Colonic mucosa (tissue), 4 donors: Measurements from ENCODE around the gene PTPN13. TPM values are rescaled to one million over a fixed set of nuclear protein-coding genes. Genes with fewer than 3 reads are reported as not detected.

ENCODE experiments used
- DNase-seq: peaks from one replicate; pipeline ENCODE4 v3.0.0-alpha.2; 2020
- H3K27ac ChIP-seq: fragments of 200-600 bp; one replicate; pipeline ENCODE4 v1.8.0; 2021
- H3K27me3 ChIP-seq: fragments of 200-600 bp; one replicate; pipeline ENCODE4 v1.8.0; 2021
- H3K36me3 ChIP-seq: fragments of 200-600 bp; one replicate; pipeline ENCODE4 v1.8.0; 2021
- H3K4me1 ChIP-seq: fragments of 200-600 bp; one replicate; pipeline ENCODE4 v1.8.0; 2021; ENCODE audit warnings: mild to moderate bottlenecking
- H3K4me3 ChIP-seq: fragments of 200-600 bp; one replicate; pipeline ENCODE4 v1.8.0; 2021
- H3K9ac ChIP-seq, 2 donors: one replicate each; pipeline ENCODE4 v1.7.0; 2013; ENCODE audit warnings: control low read depth in 2 of 2, low read depth in 2 of 2, low read length in 2 of 2
- H3K9me3 ChIP-seq: fragments of 200-600 bp; one replicate; pipeline ENCODE4 v1.8.0; 2021
- CTCF ChIP-seq: fragments of 200-600 bp; IDR thresholded peaks from one replicate; pipeline ENCODE4 v1.8.0; 2022; ENCODE audit warnings: antibody characterized with exemption, mild to moderate bottlenecking
- intact Hi-C: fragments of 100-400 bp; cut with DNase I; formaldehyde crosslinking; loops from one replicate; pipeline ENCODE4 v1.14.1; 2022
- total RNA-seq, 2 donors: library from RNA; stranded (reverse); fragmentation: NEBNext Ultra II Directional in 1 of 2; extraction: Animal tissue kit (Norgen Biotek cat#: 25700) in 1 of 2; gene quantifications; one replicate each; pipeline ENCODE4 v1.2.1, GENCODE V29; 2021
- donor health status: healthy.
- donor health status: DM: no; HTN: no; CAD: no.
- donor health status: DM: no; HTN: no; CAD: no.

The PTPN13 gene
- total RNA-seq, 2 donors from 2014 or later = 2.6 to 4.2 TPM

- intact Hi-C loops = no loop called here
- no peak overlapping the region for H3K27ac ChIP-seq
- no peak for TF ChIP-seq CTCF
- H3K9me3 ChIP-seq = no peaks in the 10 kb centered on the region
- no peak overlapping the region for H3K9ac ChIP-seq
- H3K4me1 ChIP-seq = no peaks in the 10 kb centered on the region
- no peaks in the 10 kb centered on the region for H3K36me3 ChIP-seq
- H3K27me3 ChIP-seq = no peaks in the 10 kb centered on the region
- H3K4me3 ChIP-seq = no peak overlapping the region
- DNase-seq = no peak
These were observed 76.6 kb downstream of the PTPN13 start for GRCh38 chr4:86670756-86671155.

DNA sequence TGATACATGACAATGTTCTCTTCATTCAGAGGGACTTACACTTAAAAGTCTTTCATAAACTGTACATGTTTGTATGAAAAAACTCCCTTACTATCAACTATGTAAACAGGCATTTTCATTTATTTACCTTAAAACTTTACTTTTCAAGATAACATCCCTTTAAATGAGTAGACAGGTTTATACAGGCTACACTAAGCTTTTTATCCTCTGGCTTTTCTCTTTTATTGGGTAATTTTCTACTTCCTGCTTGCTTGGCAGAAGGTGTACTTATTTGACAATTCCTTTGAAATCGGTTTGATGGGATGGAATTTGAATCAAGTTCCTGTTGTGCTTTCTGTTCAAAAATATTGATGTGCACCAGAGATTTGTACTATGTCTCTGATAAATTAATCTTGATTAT, 81.4 kb downstream of the PTPN13 start:
- no peak for DNase-seq
- no peaks in the 10 kb centered on the region for H3K4me1 ChIP-seq
- intact Hi-C loops = no loop called here
- H3K9ac ChIP-seq = no peak overlapping the region
- no peak overlapping the region for H3K27ac ChIP-seq
- no peaks in the 10 kb centered on the region for H3K36me3 ChIP-seq
- no peak overlapping the region for H3K4me3 ChIP-seq
- TF ChIP-seq CTCF = no peak
- H3K9me3 ChIP-seq = no peaks in the 10 kb centered on the region
- no peaks in the 10 kb centered on the region for H3K27me3 ChIP-seq

DNA sequence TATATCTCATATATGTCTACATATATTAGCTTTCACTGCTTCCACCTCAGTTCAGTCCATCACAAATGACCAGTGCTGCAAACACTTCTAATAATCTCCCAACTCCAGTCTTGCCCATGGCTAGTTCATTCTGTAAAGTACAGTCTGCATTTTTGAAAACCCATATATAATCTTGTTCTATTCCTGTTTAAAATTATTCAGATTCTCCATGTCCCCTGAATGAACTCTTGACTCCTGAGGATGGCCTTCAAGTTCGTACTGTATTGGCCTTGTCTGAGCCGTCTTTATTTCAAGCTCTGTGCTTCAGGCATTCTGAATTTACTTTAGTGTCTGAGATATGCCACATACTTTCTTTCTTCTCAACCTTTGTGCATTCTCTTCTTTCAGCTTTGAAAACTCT, 84.7 kb downstream of the PTPN13 start:
- Histone ChIP-seq H3K9me3 (no peaks in the 10 kb centered on the region), H3K36me3 (no peaks in the 10 kb centered on the region), H3K27ac (no peak overlapping the region), H3K27me3 (no peaks in the 10 kb centered on the region), H3K4me1 (no peaks in the 10 kb centered on the region), H3K9ac (no peak overlapping the region), H3K4me3 (no peak overlapping the region)
- intact Hi-C loops = no loop called here
- TF ChIP-seq CTCF = no peak
- no peak for DNase-seq

DNA sequence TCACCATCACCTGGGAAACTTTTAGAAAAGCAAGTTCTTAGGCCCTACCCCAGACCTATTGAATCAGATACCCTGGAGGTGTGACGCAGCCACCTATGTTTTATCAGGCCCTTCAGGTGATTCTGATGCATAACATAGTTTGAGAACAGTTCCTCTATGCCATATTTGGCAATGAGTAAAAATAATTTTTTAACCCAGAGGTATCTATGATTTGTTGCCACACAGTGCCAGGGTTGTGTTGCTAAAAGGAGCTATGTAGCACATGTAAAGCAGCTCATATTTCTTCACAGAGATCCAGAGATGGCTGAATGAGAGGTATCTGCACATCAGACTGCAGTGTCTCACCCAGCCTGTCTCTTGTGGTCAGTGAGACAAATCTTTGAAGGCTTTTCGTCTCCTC, 85.3 kb downstream of the PTPN13 start:
- Histone ChIP-seq H3K27ac (no peak overlapping the region), H3K27me3 (no peaks in the 10 kb centered on the region), H3K4me1 (no peaks in the 10 kb centered on the region), H3K9me3 (no peaks in the 10 kb centered on the region), H3K4me3 (no peak overlapping the region), H3K9ac (no peak overlapping the region), H3K36me3 (no peaks in the 10 kb centered on the region)
- no peak for TF ChIP-seq CTCF
- intact Hi-C loops = no loop called here
- no peak for DNase-seq

- Histone ChIP-seq H3K9me3 (no peaks in the 10 kb centered on the region), H3K27ac (no peak overlapping the region), H3K27me3 (no peaks in the 10 kb centered on the region), H3K36me3 (no peaks in the 10 kb centered on the region), H3K9ac (no peak overlapping the region), H3K4me3 (no peak overlapping the region), H3K4me1 (no peaks in the 10 kb centered on the region)
- TF ChIP-seq CTCF = no peak
- no peak for DNase-seq
- intact Hi-C loops = no loop called here
These were observed 89.1 kb downstream of the PTPN13 start for GRCh38 chr4:86683167-86683566.

- Histone ChIP-seq H3K36me3 (no peaks in the 10 kb centered on the region), H3K4me1 (no peaks in the 10 kb centered on the region), H3K9ac (no peak overlapping the region), H3K27ac (no peak overlapping the region), H3K27me3 (no peaks in the 10 kb centered on the region), H3K4me3 (no peak overlapping the region), H3K9me3 (no peaks in the 10 kb centered on the region)
- intact Hi-C loops = no loop called here
- TF ChIP-seq CTCF = no peak
- DNase-seq = no peak
These were observed 89.9 kb downstream of the PTPN13 start for GRCh38 chr4:86683983-86684382.
